Body of pancreas (tissue), 4 donors: ENCODE measurements around the gene HBA1.

Experiments
- POLR2A ChIP-seq, 3 donors: fragments of 450-650 bp; IDR thresholded peaks; one replicate each; pipeline ENCODE4 v1.6.1; 2016; ENCODE audit warnings: antibody characterized with exemption in 3 of 3, mild to moderate bottlenecking in 2 of 3
- TF ChIP-seq, protein P1 (sequence below), 7 experiments: fragments of 450-650 bp in 4 of 7; fragments of 200-600 bp in 3 of 7; sonication (generic) in 3 of 7; IDR thresholded peaks; one replicate each; pipeline ENCODE4 v1.5.1; 2016 to 2019; ENCODE audit warnings: antibody characterized with exemption in 7 of 7

GRCh38 chr16:183005-183404 lies 6.5 kb downstream of the HBA1 start:
- no peak for TF ChIP-seq POLR2A (IDR thresholded peaks at IDR 0.05)
- TF ChIP-seq, protein P1, sequence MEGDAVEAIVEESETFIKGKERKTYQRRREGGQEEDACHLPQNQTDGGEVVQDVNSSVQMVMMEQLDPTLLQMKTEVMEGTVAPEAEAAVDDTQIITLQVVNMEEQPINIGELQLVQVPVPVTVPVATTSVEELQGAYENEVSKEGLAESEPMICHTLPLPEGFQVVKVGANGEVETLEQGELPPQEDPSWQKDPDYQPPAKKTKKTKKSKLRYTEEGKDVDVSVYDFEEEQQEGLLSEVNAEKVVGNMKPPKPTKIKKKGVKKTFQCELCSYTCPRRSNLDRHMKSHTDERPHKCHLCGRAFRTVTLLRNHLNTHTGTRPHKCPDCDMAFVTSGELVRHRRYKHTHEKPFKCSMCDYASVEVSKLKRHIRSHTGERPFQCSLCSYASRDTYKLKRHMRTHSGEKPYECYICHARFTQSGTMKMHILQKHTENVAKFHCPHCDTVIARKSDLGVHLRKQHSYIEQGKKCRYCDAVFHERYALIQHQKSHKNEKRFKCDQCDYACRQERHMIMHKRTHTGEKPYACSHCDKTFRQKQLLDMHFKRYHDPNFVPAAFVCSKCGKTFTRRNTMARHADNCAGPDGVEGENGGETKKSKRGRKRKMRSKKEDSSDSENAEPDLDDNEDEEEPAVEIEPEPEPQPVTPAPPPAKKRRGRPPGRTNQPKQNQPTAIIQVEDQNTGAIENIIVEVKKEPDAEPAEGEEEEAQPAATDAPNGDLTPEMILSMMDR (IDR thresholded peaks at IDR 0.05): no peak
